KOPT-K1 (cell line): ENCODE data around the gene GABRR1.

Experiments used
- H3K27ac ChIP-seq: fragments of 200-600 bp; sonication (generic); 2 replicates; pipeline ENCODE4 v1.5.1; 2016; ENCODE audit warnings: antibody characterized with exemption, mild to moderate bottlenecking, low read depth, low read length; ENCODE audit not compliant: poor library complexity, severe bottlenecking
- H3K36me3 ChIP-seq: fragments of 200-600 bp; sonication (generic); 2 replicates; pipeline ENCODE4 v1.5.1; 2017; ENCODE audit warnings: antibody characterized with exemption, mild to moderate bottlenecking, low read length, moderate library complexity; ENCODE audit not compliant: insufficient read depth
- H3K9me3 ChIP-seq: fragments of 200-600 bp; sonication (generic); 2 replicates; pipeline ENCODE4 v1.5.1; 2017; ENCODE audit warnings: antibody characterized with exemption, low read length, mild to moderate bottlenecking; ENCODE audit not compliant: insufficient read depth, poor library complexity, severe bottlenecking

GABRR1 gene

DNA sequence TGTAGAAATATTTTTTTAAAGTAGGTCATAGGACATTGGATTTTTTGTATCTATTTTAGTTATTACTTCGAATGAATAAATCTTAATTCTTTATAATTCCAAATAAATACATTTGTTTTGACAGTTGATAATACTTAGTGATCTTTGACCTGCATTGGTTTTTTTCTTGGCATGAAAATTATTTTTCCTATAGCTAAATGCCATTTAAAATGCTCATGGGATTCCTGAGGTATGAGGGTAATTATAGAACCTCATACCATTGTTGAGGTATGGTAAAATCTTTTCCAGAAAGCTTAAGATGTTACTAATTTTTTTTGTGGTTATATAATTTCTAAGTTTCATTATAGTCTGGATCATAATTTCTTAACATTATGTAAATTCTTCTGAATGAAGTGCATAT lies 63.0 kb downstream of the GABRR1 start:
- H3K36me3 ChIP-seq, result peaks cover 87% of the 10 kb centered on the region
- H3K9me3 ChIP-seq, result no peaks in the 10 kb centered on the region
- H3K27ac ChIP-seq, result no peak overlapping the region

DNA sequence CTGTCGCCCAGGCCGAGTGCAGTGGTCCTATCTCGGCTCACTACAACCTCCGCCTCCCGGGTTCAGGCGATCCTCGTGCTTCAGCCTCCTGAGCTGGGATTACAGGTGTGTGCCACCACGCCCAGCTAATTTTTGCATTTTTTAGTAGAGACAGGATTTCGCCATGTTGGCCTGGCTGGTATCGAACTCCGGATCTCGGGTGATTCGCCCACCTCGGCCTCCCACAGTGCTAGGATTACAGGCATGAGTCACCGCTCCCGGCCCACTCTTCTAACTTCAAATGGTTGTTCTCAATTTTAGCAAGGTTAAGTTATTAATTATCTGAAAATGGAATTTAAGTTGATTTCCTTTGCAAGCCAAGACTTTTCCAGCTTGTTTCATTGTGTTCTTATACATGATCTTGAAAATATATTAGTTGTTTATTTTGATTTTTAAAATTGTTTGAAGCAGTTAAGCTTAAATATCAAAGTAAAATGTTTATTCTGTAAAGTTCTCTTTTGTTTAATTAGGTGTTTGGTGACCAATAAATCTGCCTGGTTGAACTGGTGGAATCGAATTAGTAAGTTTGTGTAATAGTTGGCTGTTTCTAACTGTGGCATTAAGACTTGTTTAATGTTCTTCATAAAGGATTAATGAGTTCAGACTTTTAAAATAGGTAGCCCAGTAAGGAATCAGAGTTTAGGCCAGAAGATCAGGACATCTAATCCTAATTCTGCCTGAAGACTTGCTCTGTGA lies 69.0 kb downstream of the GABRR1 start:
- no peaks in the 10 kb centered on the region for H3K9me3 ChIP-seq
- no peak overlapping the region for H3K27ac ChIP-seq
- H3K36me3 ChIP-seq, result peaks cover 46% of the 10 kb centered on the region

DNA sequence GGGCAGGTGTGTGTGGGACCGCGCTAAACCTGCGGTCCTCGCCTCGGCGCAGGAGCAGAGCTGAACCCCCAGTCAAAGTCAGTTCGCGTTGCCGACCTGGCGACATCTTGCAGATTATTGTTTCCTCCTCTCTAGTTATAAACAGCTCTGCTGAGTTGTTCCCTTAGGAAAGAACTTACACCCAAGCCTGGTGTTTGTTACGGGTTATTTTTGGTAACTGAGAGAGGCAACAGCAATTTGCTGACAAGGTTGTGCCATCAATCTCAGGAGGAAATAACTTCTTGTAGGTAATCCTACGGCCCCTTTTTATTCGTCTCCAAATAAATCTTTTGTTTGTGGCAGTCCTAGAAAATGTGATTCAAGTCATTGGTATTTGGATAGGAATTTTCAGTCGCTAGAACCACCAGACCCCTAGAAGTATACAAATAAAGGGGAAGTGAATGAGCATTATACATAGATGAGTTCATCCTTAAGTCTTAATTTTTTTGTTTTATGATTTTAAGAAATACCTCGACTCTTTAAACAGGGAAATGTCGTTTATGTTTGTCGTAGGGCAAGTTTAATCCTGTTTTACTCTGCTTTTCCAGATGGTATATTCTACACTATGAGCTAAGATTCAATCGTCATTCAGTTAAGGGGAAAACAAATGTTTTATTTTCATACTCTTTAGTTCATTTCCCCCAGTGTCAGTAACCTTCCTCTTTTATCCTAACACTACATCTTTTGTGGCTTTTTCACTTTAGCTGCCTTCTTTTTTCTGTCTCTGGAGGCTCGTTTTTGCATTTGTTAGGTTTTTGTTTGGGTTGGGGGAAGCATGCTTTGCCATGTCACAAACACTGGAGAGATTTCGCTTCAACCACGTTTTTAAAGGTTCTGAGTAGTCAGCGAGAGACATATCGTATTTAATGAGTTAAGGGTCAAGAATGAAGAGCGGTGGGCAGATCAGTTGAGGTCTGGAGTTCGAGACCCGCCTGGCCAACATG lies 70.1 kb downstream of the GABRR1 start:
- Histone ChIP-seq H3K36me3 (peaks cover 34% of the 10 kb centered on the region), H3K9me3 (no peaks in the 10 kb centered on the region), H3K27ac (peak overlapping the region; percentile 71)

DNA sequence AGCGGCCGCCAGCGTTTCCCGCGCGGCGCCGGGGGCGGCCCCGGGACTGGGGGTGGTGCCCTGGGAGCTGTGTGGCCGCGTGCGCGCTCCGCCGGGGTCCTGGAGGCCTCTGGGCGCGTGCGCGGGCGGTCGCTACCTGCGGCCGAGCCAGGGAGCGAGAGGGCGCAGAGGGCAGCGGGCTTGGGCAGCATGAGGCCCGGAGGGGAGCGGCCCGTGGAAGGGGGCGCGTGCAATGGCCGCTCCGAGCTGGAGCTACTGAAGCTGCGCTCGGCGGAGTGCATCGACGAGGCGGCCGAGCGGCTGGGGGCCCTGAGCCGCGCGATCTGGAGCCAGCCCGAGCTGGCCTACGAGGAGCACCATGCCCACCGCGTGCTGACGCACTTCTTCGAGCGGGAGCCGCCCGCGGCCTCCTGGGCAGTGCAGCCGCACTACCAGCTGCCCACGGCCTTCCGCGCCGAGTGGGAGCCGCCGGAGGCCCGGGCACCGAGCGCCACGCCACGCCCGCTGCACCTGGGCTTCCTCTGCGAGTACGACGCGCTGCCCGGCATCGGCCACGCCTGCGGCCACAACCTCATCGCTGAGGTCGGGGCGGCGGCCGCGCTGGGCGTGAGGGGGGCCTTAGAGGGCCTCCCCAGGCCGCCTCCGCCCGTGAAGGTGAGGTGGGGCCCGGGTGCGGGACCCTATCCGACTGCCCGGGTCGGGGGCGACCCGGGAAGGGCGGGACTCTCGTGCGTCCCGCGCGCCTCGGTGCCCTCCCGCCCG lies 71.0 kb downstream of the GABRR1 start, which contains the start of gene PM20D2:
Gene PM20D2, plus strand, starts transcription at position 100 of the 762 bp plus-strand sequence. Its CDS starts 90 bp downstream, at position 190.
- peak within 1 kb of the TSS; percentile 71 for H3K27ac ChIP-seq
- H3K36me3 ChIP-seq, result peaks cover 26% of the 10 kb centered on the region
- no peaks in the 10 kb centered on the region for H3K9me3 ChIP-seq

DNA sequence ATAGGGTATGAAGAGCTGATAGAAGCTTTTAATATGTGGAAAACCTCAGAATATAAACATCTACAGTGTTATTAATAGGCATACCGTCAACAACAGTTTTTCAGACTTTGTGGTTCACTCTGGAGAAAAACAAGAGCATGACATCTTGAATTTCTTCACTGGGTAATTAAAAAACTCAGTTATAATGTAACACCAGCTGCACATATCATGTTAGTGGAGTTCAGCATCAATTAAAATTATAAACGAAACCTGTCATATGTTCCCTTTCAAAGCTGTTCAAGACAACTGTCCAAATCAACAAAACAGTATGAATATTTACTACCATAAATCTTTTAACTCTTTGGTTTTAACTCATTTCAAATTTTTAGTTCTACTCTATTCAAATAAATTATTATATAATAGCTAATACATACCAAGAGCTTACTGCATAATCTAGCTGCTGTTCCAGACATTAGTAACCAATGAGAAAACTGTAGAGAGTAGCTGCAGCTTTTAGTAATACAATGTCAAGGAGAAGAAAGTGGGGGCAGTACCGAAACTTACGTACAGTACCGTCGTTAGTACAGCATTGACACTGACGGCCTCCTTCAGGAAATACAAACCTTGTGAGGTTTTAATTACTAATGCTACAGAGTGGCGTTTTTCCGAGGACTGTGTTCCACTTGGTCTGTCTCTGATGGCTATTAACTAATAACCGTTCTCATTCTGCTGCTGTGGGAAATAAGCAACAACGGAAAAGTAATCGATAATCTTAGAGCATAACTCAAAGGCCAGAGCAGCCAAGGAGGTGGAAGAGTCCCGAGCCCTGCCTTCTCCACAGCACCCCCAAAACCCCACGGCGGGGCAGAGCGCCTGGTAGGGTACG lies 71.8 kb downstream of the GABRR1 start:
- peak overlapping the region; percentile 71 for H3K27ac ChIP-seq
- H3K36me3 ChIP-seq, result peaks cover 21% of the 10 kb centered on the region
- no peaks in the 10 kb centered on the region for H3K9me3 ChIP-seq

DNA sequence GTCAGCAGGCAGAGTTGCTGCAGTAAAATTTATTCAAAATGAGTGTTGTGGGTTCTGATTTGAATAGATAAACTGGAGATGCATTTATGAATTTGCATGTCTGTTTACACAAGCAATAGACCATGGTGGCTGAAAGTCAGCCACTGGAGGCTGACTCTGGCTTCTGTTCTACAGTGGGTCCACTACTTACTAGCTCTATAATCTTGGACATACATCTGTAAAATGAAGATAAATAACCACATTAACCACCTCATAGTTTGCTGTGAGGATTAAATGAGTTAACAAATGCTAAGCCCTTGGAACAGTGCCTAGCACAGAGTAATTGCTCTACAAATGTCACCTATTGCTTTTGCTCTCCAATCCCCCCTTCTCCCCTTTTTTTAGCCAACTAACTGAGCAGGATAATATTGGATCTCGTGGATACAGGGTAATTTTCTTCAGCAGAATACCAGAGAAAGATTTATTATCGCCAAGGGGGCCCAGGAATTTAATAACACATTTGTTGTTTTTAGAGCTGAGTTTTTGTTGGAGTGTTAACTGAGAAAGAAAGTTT lies 72.7 kb downstream of the GABRR1 start:
- Histone ChIP-seq H3K27ac (no peak overlapping the region), H3K9me3 (no peaks in the 10 kb centered on the region)

DNA sequence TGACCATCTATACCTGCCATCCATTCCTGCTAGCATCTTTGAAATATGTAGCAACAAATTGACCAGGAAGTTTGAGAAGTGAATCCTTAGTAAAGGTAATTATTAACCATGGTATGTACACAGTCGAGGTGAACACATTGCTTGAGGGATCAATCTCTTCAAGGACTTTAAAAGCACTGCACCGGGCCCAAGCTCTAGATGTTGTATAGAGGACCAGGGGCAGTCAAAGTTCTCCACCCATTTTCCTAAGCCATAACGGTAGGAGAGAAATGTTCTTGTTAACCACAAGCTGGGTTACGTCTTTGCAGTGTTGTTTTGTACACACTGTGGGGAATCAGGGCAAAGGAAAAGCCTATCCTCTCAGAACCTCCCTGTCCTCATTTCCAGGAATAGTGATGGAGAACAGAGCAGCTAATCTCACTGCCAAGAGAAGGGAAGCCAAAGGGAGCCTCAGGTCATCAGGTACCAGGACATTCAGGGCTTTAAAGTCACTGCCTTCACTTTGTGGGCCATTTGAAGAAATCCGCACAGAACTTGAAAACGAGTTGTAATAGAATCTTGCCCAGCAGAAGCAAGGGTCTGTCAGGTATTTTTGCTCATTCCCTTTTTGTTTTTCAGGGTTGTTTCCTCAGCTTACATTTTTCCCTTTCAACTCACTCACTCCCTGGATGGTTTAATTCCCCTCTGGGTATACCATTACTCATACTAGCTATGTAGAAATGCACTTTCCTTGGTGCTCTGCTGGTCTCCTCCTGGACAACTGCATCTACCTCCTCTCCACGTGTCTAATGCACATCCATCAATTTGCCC lies 76.6 kb downstream of the GABRR1 start:
- Histone ChIP-seq H3K27ac (no peak overlapping the region), H3K9me3 (no peaks in the 10 kb centered on the region), H3K36me3 (no peaks in the 10 kb centered on the region)

More for the DNA sequence above, 72.7 kb downstream of the GABRR1 start:
- peaks cover 12% of the 10 kb centered on the region for H3K36me3 ChIP-seq

DNA sequence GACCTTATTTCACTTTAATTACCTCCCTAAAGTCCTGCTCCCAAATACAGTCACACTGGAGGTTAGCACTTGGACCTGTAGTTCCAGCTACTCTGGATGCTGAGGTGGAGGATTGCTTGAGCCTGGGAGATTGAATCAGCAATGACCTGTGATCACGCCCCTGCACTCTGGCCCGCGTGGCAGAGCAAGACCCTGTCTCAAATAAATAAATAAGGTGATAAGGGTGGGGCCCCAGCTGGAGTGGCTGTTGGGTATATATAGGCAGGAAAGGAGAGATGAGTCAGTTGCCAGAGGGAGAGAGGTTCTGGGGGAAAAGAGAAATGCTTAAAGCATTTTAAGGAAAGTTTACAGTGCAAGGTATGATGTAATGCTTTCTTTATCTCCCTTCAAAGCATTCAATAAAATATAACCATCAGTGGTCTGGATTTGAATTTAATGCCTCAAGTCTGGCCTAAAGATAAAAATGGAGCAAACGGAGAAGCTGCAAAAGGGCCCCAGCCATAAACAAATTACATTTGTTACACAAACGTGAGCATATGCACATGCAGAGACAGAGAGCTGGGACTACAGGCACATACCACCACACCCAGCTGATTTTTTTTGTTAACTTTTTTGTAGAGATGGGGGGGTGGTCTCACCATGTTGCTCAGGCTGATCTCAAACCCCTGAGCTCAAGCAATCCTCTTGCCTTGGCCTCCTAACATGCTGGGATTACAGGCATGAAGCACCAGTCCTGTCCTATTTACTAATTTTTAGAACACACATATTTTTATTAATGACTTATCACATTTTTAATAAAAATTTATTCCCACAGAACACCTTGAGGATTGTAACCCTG lies 77.4 kb downstream of the GABRR1 start:
- Histone ChIP-seq H3K36me3 (no peaks in the 10 kb centered on the region), H3K9me3 (no peaks in the 10 kb centered on the region), H3K27ac (no peak overlapping the region)

DNA sequence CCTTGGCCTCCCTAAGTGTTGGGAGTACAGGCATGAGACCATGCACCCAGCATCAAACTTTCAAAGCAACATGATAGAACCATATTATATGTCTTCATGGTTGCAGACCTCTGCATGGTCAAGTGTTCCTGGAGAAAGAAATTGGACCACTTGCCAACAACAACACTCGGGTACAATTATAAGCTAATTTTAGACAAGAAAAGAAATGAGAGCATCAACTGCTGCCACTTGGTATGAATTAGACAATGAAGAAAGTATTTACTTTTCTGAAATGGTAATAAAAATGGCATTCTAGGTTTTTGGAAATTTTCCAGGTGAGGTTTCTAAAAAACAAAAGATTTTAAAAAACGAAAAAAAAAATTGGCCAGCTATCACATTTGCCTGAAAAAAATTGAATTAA lies 79.0 kb downstream of the GABRR1 start:
- Histone ChIP-seq H3K9me3 (no peaks in the 10 kb centered on the region), H3K36me3 (no peaks in the 10 kb centered on the region), H3K27ac (no peak overlapping the region)

DNA sequence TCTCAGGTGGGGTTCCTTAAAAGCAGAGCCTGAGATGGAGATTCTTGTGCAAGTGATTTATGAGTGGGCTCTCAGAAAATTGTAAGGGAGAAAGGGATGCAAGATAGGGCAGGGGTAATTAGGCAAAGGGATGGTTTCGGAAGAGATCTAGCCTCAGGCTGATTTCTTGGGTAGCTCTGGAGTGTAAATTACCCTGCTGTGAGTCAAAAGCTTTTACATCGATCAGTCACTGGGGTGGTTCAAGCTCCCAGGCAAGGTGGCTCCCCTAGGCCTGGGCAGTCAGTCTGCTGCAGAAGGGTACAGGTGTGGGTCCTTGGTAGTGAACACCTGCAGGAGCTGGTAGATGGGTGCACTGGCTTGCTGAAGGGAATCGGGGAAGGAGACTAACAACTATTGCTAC lies 82.4 kb downstream of the GABRR1 start:
- H3K36me3 ChIP-seq, result no peaks in the 10 kb centered on the region
- no peaks in the 10 kb centered on the region for H3K9me3 ChIP-seq
- H3K27ac ChIP-seq, result no peak overlapping the region

DNA sequence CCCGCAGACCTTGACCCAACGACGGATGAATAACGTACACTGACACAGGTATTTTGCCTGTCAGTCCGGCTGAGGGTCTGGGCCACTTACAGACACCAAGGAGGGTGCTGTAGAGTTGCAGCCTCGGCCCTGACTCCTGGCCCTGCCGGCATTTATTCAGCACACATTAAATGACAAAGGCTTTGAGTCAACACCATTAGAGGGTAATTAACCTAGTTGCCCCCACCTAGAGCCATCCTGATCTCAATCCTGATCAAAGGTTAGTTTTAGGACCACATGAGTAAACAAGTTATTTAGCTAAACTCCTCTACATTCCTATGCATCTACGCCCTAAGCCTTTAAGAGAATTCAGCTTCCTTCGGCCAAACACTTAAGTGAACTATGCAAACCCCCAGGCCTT lies 83.2 kb downstream of the GABRR1 start:
- Histone ChIP-seq H3K36me3 (no peaks in the 10 kb centered on the region), H3K27ac (no peak overlapping the region), H3K9me3 (peaks cover 2% of the 10 kb centered on the region)

DNA sequence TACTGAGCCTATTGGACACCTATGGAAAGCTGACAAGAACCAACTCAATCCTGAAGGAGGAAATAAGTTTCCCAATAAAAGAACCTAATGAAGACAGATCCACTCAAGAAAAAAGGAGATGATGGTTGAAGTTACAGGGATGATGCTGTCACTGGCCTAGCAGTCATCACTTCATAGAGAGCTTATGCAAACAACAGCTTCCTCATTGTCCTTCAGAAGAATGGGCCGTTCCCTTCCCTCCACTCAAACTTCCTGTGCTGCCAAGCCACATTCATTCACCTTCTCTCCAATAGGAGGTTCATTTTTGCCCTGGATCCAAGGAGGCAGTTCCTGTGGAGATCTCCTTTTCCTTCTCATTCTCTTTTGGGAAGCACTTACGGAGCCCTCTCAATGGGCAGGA lies 85.1 kb downstream of the GABRR1 start:
- Histone ChIP-seq H3K9me3 (peaks cover 11% of the 10 kb centered on the region), H3K27ac (no peak overlapping the region), H3K36me3 (no peaks in the 10 kb centered on the region)

DNA sequence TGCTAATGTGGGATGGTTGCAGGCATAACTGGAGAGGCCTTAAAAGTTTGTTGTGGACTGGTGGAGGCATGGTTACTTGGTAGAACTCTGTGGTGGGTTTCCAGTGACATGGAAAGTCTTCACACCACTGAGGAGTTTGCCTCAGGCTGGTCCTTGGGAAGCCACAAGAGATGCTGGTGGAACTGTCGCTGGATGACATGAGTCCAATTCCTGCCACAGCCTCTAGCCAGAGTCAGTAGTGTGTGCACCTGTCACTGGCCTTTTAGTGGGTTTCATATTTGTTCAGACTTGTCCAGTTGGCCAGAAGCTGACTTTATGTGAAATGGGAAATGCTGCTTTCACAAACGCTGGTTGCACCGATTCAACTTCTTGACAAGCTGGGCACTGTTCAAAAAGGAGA lies 85.6 kb downstream of the GABRR1 start:
- Histone ChIP-seq H3K36me3 (no peaks in the 10 kb centered on the region), H3K9me3 (peaks cover 11% of the 10 kb centered on the region), H3K27ac (no peak overlapping the region)
